Adipocyte (in vitro differentiated cells): Measurements from ENCODE around the gene DYSF.

Experiments
- DNase-seq: peaks from one replicate; pipeline ENCODE4 v3.0.0-alpha.2; 2015; ENCODE audit warnings: low read depth
- H3K27me3 ChIP-seq: replicated peaks from 2 replicates; pipeline ENCODE4 v1.7.0; 2013; ENCODE audit warnings: mild to moderate bottlenecking, low read length, moderate library complexity; ENCODE audit not compliant: control insufficient read depth, insufficient read depth
- H3K36me3 ChIP-seq: 2 replicates; pipeline ENCODE4 v1.7.0; 2013; ENCODE audit warnings: low read length, mild to moderate bottlenecking, moderate library complexity; ENCODE audit not compliant: control insufficient read depth, insufficient read depth, severe bottlenecking
- H3K4me1 ChIP-seq: 2 replicates; pipeline ENCODE4 v1.7.0; 2013; ENCODE audit warnings: mild to moderate bottlenecking, low read length, moderate library complexity; ENCODE audit not compliant: control insufficient read depth, insufficient read depth
- H3K4me3 ChIP-seq: 2 replicates; pipeline ENCODE4 v1.7.0; 2013; ENCODE audit warnings: mild to moderate bottlenecking, low read length, moderate library complexity
- H3K9ac ChIP-seq: 2 replicates; pipeline ENCODE4 v1.7.0; 2013; ENCODE audit warnings: mild to moderate bottlenecking, low read length, moderate library complexity
- H3K9me3 ChIP-seq: 2 replicates; pipeline ENCODE4 v1.7.0; 2013; ENCODE audit warnings: mild to moderate bottlenecking, low read length, moderate library complexity; ENCODE audit not compliant: control insufficient read depth

The DYSF gene

GRCh38 chr2:71695235-71696120 is 242.1 kb downstream of the DYSF start:
- Histone ChIP-seq H3K27me3 (peaks cover 26% of the 10 kb centered on the region), H3K4me1 (peaks cover 6% of the 10 kb centered on the region), H3K36me3 (no peaks in the 10 kb centered on the region), H3K9ac (no peak overlapping the region), H3K4me3 (no peak overlapping the region), H3K9me3 (no peaks in the 10 kb centered on the region)
- DNase-seq = no peak

GRCh38 chr2:71696381-71696780 is 243.0 kb downstream of the DYSF start:
- no peak for DNase-seq
- Histone ChIP-seq H3K4me3 (no peak overlapping the region), H3K9ac (no peak overlapping the region)

GRCh38 chr2:71697106-71698004 is 244.0 kb downstream of the DYSF start:
- H3K4me3 ChIP-seq = no peak overlapping the region
- no peak overlapping the region for H3K9ac ChIP-seq
- no peak for DNase-seq
- H3K27me3 ChIP-seq = peaks cover 15% of the 10 kb centered on the region
- no peaks in the 10 kb centered on the region for H3K36me3 ChIP-seq
- no peaks in the 10 kb centered on the region for H3K9me3 ChIP-seq
- H3K4me1 ChIP-seq = peaks cover 20% of the 10 kb centered on the region

More at GRCh38 chr2:71696381-71696780, 243.0 kb downstream of the DYSF start:
- no peaks in the 10 kb centered on the region for H3K9me3 ChIP-seq
- peaks cover 22% of the 10 kb centered on the region for H3K27me3 ChIP-seq
- peaks cover 14% of the 10 kb centered on the region for H3K4me1 ChIP-seq
- H3K36me3 ChIP-seq = no peaks in the 10 kb centered on the region

GRCh38 chr2:71699428-71699827 is 246.1 kb downstream of the DYSF start:
- Histone ChIP-seq H3K27me3 (peaks cover 5% of the 10 kb centered on the region), H3K4me3 (no peak overlapping the region), H3K9me3 (no peaks in the 10 kb centered on the region), H3K9ac (no peak overlapping the region), H3K36me3 (no peaks in the 10 kb centered on the region), H3K4me1 (peaks cover 26% of the 10 kb centered on the region)
- no peak for DNase-seq

- DNase-seq = no peak
These were observed 246.8 kb downstream of the DYSF start for GRCh38 chr2:71700041-71700657.

GRCh38 chr2:71700658-71701397 is 247.5 kb downstream of the DYSF start:
- Histone ChIP-seq H3K27me3 (no peaks in the 10 kb centered on the region), H3K4me3 (no peak overlapping the region), H3K4me1 (peaks cover 26% of the 10 kb centered on the region), H3K9me3 (no peaks in the 10 kb centered on the region), H3K36me3 (no peaks in the 10 kb centered on the region), H3K9ac (peak overlapping the region; percentile 47)
- DNase-seq = no peak

More at GRCh38 chr2:71700041-71700657, 246.8 kb downstream of the DYSF start:
- H3K36me3 ChIP-seq = no peaks in the 10 kb centered on the region
- H3K9ac ChIP-seq = no peak overlapping the region
- no peaks in the 10 kb centered on the region for H3K27me3 ChIP-seq
- no peak overlapping the region for H3K4me3 ChIP-seq
- no peaks in the 10 kb centered on the region for H3K9me3 ChIP-seq
- peaks cover 26% of the 10 kb centered on the region for H3K4me1 ChIP-seq

GRCh38 chr2:71702071-71702970 is 249.0 kb downstream of the DYSF start:
- H3K9me3 ChIP-seq = no peaks in the 10 kb centered on the region
- no peak overlapping the region for H3K9ac ChIP-seq
- H3K4me1 ChIP-seq = peaks cover 26% of the 10 kb centered on the region
- no peaks in the 10 kb centered on the region for H3K36me3 ChIP-seq
- H3K4me3 ChIP-seq = no peak overlapping the region
- no peaks in the 10 kb centered on the region for H3K27me3 ChIP-seq
- no peak for DNase-seq

GRCh38 chr2:71702971-71703898 is 249.9 kb downstream of the DYSF start:
- H3K36me3 ChIP-seq = no peaks in the 10 kb centered on the region
- no peak for DNase-seq
- no peaks in the 10 kb centered on the region for H3K27me3 ChIP-seq
- H3K9me3 ChIP-seq = no peaks in the 10 kb centered on the region
- no peak overlapping the region for H3K4me3 ChIP-seq
- H3K9ac ChIP-seq = no peak overlapping the region
- H3K4me1 ChIP-seq = peaks cover 26% of the 10 kb centered on the region

GRCh38 chr2:71704131-71704561 is 250.8 kb downstream of the DYSF start:
- Histone ChIP-seq H3K27me3 (no peaks in the 10 kb centered on the region), H3K9ac (no peak overlapping the region), H3K9me3 (no peaks in the 10 kb centered on the region), H3K36me3 (no peaks in the 10 kb centered on the region), H3K4me3 (no peak overlapping the region), H3K4me1 (peaks cover 26% of the 10 kb centered on the region)
- no peak for DNase-seq
